ENCODE results near the gene FYCO1.

GRCh38 chr3:45968706-45969105, 26.9 kb downstream of the FYCO1 start:
- TF ChIP-seq, protein P1, sequence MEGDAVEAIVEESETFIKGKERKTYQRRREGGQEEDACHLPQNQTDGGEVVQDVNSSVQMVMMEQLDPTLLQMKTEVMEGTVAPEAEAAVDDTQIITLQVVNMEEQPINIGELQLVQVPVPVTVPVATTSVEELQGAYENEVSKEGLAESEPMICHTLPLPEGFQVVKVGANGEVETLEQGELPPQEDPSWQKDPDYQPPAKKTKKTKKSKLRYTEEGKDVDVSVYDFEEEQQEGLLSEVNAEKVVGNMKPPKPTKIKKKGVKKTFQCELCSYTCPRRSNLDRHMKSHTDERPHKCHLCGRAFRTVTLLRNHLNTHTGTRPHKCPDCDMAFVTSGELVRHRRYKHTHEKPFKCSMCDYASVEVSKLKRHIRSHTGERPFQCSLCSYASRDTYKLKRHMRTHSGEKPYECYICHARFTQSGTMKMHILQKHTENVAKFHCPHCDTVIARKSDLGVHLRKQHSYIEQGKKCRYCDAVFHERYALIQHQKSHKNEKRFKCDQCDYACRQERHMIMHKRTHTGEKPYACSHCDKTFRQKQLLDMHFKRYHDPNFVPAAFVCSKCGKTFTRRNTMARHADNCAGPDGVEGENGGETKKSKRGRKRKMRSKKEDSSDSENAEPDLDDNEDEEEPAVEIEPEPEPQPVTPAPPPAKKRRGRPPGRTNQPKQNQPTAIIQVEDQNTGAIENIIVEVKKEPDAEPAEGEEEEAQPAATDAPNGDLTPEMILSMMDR (conservative IDR thresholded peaks at IDR 0.05): no peak
- no peak for TF ChIP-seq EZH2 (IDR thresholded peaks at IDR 0.05; ENCODE audit: low read depth)
